GM23338 (cell line): ENCODE results near the gene BCAS3. TPM values are rescaled to one million over a fixed set of nuclear protein-coding genes. Genes with fewer than 3 reads are reported as not detected.

ENCODE experiments used
- ATAC-seq: fragments of 200-7000 bp; cut with Tn5 transposase; 3 replicates; pipeline ENCODE4 v1.9.1; 2020
- DNase-seq: peaks from one replicate; pipeline ENCODE4 v3.0.0-alpha.2; 2015; ENCODE audit warnings: low spot score
- H2AFZ ChIP-seq: fragments of 200-600 bp; sonication (generic); 2 replicates; pipeline ENCODE4 v1.8.0; 2016; ENCODE audit warnings: antibody characterized with exemption, mild to moderate bottlenecking, moderate library complexity
- H3F3A ChIP-seq: fragments of 200-600 bp; sonication (generic); replicated peaks from 2 replicates; pipeline ENCODE4 v1.8.0; 2017; ENCODE audit warnings: antibody characterized with exemption, mixed run types, low read depth
- H3K27ac ChIP-seq: fragments of 200-600 bp; sonication (generic); 2 replicates; pipeline ENCODE4 v1.6.1; 2016; ENCODE audit warnings: low read depth
- H3K27me3 ChIP-seq: fragments of 200-600 bp; sonication (generic); 2 replicates; pipeline ENCODE4 v1.8.0; 2016; ENCODE audit warnings: mild to moderate bottlenecking, mixed run types, moderate library complexity; ENCODE audit not compliant: insufficient read depth
- H3K36me3 ChIP-seq: fragments of 200-600 bp; sonication (generic); 2 replicates; pipeline ENCODE4 v1.8.0; 2016; ENCODE audit warnings: mild to moderate bottlenecking; ENCODE audit not compliant: insufficient read depth
- H3K4me1 ChIP-seq: fragments of 200-600 bp; sonication (generic); 2 replicates; pipeline ENCODE4 v1.8.0; 2016; ENCODE audit warnings: mild to moderate bottlenecking, moderate library complexity; ENCODE audit not compliant: insufficient read depth
- H3K4me2 ChIP-seq: fragments of 200-600 bp; sonication (generic); 2 replicates; pipeline ENCODE4 v1.7.1; 2017; ENCODE audit warnings: mixed run types
- H3K4me3 ChIP-seq: fragments of 200-600 bp; sonication (generic); 2 replicates; pipeline ENCODE4 v1.6.1; 2016; ENCODE audit warnings: mixed run types
- H3K79me2 ChIP-seq: fragments of 200-600 bp; sonication (generic); replicated peaks from 2 replicates; pipeline ENCODE4 v1.8.0; 2017; ENCODE audit warnings: mild to moderate bottlenecking; ENCODE audit not compliant: insufficient read depth
- H3K9me2 ChIP-seq: fragments of 200-600 bp; sonication (generic); 2 replicates; pipeline ENCODE4 v1.8.0; 2017; ENCODE audit not compliant: insufficient read depth
- H4K20me1 ChIP-seq: fragments of 200-600 bp; sonication (generic); replicated peaks from 2 replicates; pipeline ENCODE4 v1.8.0; 2017; ENCODE audit warnings: mild to moderate bottlenecking; ENCODE audit not compliant: insufficient read depth
- H3K27ac Mint-ChIP-seq: 2 replicates; pipeline ENCODE4 v1.8.0; 2020; ENCODE audit warnings: inconsistent platforms, mild to moderate bottlenecking, moderate library complexity, mixed read lengths
- H3K27me3 Mint-ChIP-seq: 3 replicates; pipeline ENCODE4 v1.8.0; 2022; ENCODE audit warnings: low read depth, mild to moderate bottlenecking, moderate library complexity, mixed read lengths, inconsistent platforms; ENCODE audit not compliant: insufficient read depth, poor library complexity
- H3K36me3 Mint-ChIP-seq: 3 replicates; pipeline ENCODE4 v1.8.0; 2021; ENCODE audit warnings: low read depth, mild to moderate bottlenecking, inconsistent platforms, moderate library complexity, mixed read lengths
- H3K4me1 Mint-ChIP-seq: 3 replicates; pipeline ENCODE4 v1.8.0; 2020; ENCODE audit warnings: mild to moderate bottlenecking, inconsistent platforms, mixed read lengths
- H3K4me3 Mint-ChIP-seq: 3 replicates; pipeline ENCODE4 v1.8.0; 2021; ENCODE audit warnings: moderate library complexity, mild to moderate bottlenecking, inconsistent platforms, mixed read lengths
- H3K9me3 Mint-ChIP-seq: 3 replicates; pipeline ENCODE4 v1.8.0; 2020; ENCODE audit warnings: moderate library complexity, mild to moderate bottlenecking, inconsistent platforms, mixed read lengths
- CREB1 ChIP-seq: fragments of 250-450 bp; sonication (Bioruptor Pico); IDR thresholded peaks from 2 replicates; pipeline ENCODE4 v1.5.0; 2020; ENCODE audit warnings: low read depth, mild to moderate bottlenecking, moderate library complexity
- EZH2 ChIP-seq: fragments of 200-600 bp; sonication (generic); IDR thresholded peaks from one replicate; pipeline ENCODE4 v1.8.0; 2017; ENCODE audit warnings: antibody characterized with exemption, mild to moderate bottlenecking, low read depth; ENCODE audit not compliant: unreplicated experiment
- EZH2phosphoT487 ChIP-seq: fragments of 200-600 bp; sonication (generic); IDR thresholded peaks from one replicate; pipeline ENCODE4 v1.8.1; 2018; ENCODE audit warnings: antibody characterized with exemption; ENCODE audit not compliant: unreplicated experiment
- JUNB ChIP-seq: IDR thresholded peaks from one replicate; pipeline ENCODE4 v1.6.1; 2016; ENCODE audit warnings: antibody characterized with exemption; ENCODE audit not compliant: unreplicated experiment
- NANOG ChIP-seq: IDR thresholded peaks from 2 replicates; pipeline ENCODE4 v1.6.1; 2016; ENCODE audit warnings: antibody characterized with exemption, borderline replicate concordance
- ZNF114 ChIP-seq: fragments of 250-450 bp; sonication (Bioruptor Pico); IDR thresholded peaks from 2 replicates; pipeline ENCODE4 v1.5.0; 2020; ENCODE audit warnings: mild to moderate bottlenecking, moderate library complexity
- ZNF462 ChIP-seq: fragments of 250-450 bp; sonication (Bioruptor Pico); IDR thresholded peaks from 2 replicates; pipeline ENCODE4 v1.5.0; 2020; ENCODE audit warnings: mild to moderate bottlenecking, moderate library complexity
- polyA plus RNA-seq: library from polyadenylated mRNA; unstranded; fragments of >200 nt; fragmentation: Nextera tagmentation; extraction: Ambion mirVana; gene quantifications from 2 replicates; pipeline ENCODE4 v1.2.1, GENCODE V29; 2016
- total RNA-seq: library from RNA; depleted of rRNA; stranded (reverse); fragments of >200 nt; shearing (Covaris generic); gene quantifications from 2 replicates; pipeline ENCODE4 v1.2.3, GENCODE V29; 2014

BCAS3 gene
- total and polyA plus RNA-seq, 2 experiments from 2014 or later, result 8.2 to 28.0 TPM

DNA sequence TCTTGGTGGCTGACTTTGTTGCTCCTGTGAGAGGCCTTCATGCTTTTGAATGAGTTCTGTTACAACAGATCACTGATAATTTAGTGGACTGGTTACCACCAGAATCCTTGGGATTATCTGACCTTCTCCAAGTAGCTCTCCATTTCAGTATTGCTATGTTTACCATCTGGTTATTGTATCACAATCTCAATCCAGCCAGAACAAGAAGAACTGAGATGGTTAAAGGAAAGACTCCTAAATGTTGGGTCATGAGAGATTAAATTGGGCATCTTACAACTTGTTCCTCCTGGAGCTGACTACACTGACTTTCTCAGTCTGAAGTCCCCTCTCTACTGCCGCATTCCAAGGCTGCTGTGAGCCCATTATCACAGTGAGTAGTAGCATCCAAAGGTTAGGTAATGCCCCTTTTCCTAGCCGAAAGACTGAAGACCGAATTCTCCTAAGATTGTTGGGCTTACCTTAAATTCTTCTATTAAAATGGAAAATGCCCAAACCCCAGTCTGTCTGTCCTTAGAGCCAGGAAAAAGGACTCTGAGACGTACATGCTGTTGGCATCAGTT, 540.3 kb downstream of the BCAS3 start:
- Histone ChIP-seq H3K4me1 (no peaks in the 10 kb centered on the region), H2AFZ (no peak overlapping the region), H3F3A (no peaks in the 10 kb centered on the region), H3K9me2 (no peaks in the 10 kb centered on the region), H3K27me3 (no peaks in the 10 kb centered on the region), H4K20me1 (no peaks in the 10 kb centered on the region), H3K4me2 (no peak overlapping the region), H3K4me3 (no peak overlapping the region), H3K79me2 (no peaks in the 10 kb centered on the region), H3K36me3 (no peaks in the 10 kb centered on the region), H3K27ac (no peak overlapping the region)
- peak; percentile 45; the same call in 2 of the 3 replicates for ATAC-seq
- Mint-ChIP-seq H3K4me3 (no peak overlapping the region), H3K36me3 (no peaks in the 10 kb centered on the region), H3K27ac (no peak overlapping the region; the same call in 1 of the 2 replicates), H3K9me3 (no peaks in the 10 kb centered on the region), H3K27me3 (no peaks in the 10 kb centered on the region), H3K4me1 (peaks cover 14% of the 10 kb centered on the region; the same call in 2 of the 3 replicates)
- DNase-seq, result no peak
- TF ChIP-seq EZH2 (no peak), ZNF114 (CRISPR knock-in tag) (no peak), NANOG (no peak), ZNF462 (CRISPR knock-in tag) (no peak)

GRCh38 chr17:61218438-61218837, 540.8 kb downstream of the BCAS3 start:
- no peak overlapping the region for H3K4me2 ChIP-seq
- no peak overlapping the region for H3K4me3 ChIP-seq
- no peaks in the 10 kb centered on the region for H3K9me2 ChIP-seq
- Mint-ChIP-seq H3K27me3 (no peaks in the 10 kb centered on the region), H3K4me1 (peaks cover 14% of the 10 kb centered on the region; the same call in 2 of the 3 replicates), H3K27ac (no peak overlapping the region), H3K9me3 (no peaks in the 10 kb centered on the region), H3K4me3 (no peak overlapping the region), H3K36me3 (no peaks in the 10 kb centered on the region)
- H3K4me1 ChIP-seq, result no peaks in the 10 kb centered on the region
- H3K36me3 ChIP-seq, result no peaks in the 10 kb centered on the region
- H3K27ac ChIP-seq, result no peak overlapping the region
- no peaks in the 10 kb centered on the region for H3F3A ChIP-seq
- no peaks in the 10 kb centered on the region for H4K20me1 ChIP-seq
- no peak overlapping the region for H2AFZ ChIP-seq
- no peak for ATAC-seq
- no peaks in the 10 kb centered on the region for H3K27me3 ChIP-seq
- H3K79me2 ChIP-seq, result no peaks in the 10 kb centered on the region
- no peak for DNase-seq
- TF ChIP-seq JUNB, result no peak
- no peak for TF ChIP-seq CREB1 (CRISPR knock-in tag)
- TF ChIP-seq EZH2, result no peak
- no peak for TF ChIP-seq EZH2phosphoT487
